Pancreas (tissue), 10 donors: Measurements from ENCODE around the gene LIMS1. TPM values are rescaled to one million over a fixed set of nuclear protein-coding genes. Genes with fewer than 3 reads are reported as not detected.

ENCODE experiments used
- ATAC-seq, 4 donors: fragments of 200-7000 bp; cut with Tn5 transposase; one replicate each; pipeline versions ENCODE4 v1.8.0 to v1.9.1; 2020; ENCODE audit warnings: mild to moderate bottlenecking in 4 of 4, moderate library complexity in 4 of 4
- DNase-seq, 6 donors: peaks; one replicate each; pipeline ENCODE4 v3.0.0-alpha.2; 2020
- FAIRE-seq: peaks from 2 replicates; lab custom pipeline; 2012; peaks lifted over from hg19 to GRCh38; lab: Jason Lieb, UNC
- H3K27ac ChIP-seq, 4 donors: fragments of 200-600 bp; sonication (generic); 1 replicate in 3 of 4; 2 replicates in 1 of 4; pipeline versions ENCODE4 v1.5.0 to v1.8.0; 2020
- H3K27me3 ChIP-seq, 4 donors: fragments of 200-600 bp; one replicate each; pipeline ENCODE4 v1.8.0; 2021
- H3K36me3 ChIP-seq, 3 donors: fragments of 200-600 bp; sonication (generic) in 1 of 3; one replicate each; pipeline versions ENCODE4 v1.5.0 to v1.8.0; 2020 to 2021
- H3K4me1 ChIP-seq, 3 donors: fragments of 200-600 bp; one replicate each; pipeline ENCODE4 v1.8.0; 2021
- H3K4me3 ChIP-seq, 4 donors: fragments of 200-600 bp; sonication (generic) in 2 of 4; one replicate each; pipeline versions ENCODE4 v1.5.0 to v1.8.0; 2020 to 2021
- H3K9me3 ChIP-seq, 4 donors: fragments of 200-600 bp; one replicate each; pipeline ENCODE4 v1.8.0; 2021
- CTCF ChIP-seq, 4 donors: fragments of 200-600 bp; sonication (generic) in 3 of 4; IDR thresholded peaks; one replicate each; pipeline versions ENCODE4 v1.5.0 to v1.8.0; 2021; ENCODE audit warnings: antibody characterized with exemption in 4 of 4
- WGBS, 2 donors: extraction: QIAGEN DNeasy Blood & Tissue Kit; methylation state at CpG; one replicate each; pipeline ENCODE4 v1.1.7; 2013; 5-methylcytosine and 5-hydroxymethylcytosine counted together
- intact Hi-C, 3 donors: fragments of 100-400 bp; cut with DNase I; formaldehyde crosslinking; loops; one replicate each; pipeline versions ENCODE4 v1.11.1 to v1.14.2; 2022
- polyA plus RNA-seq, 2 donors: library from polyadenylated mRNA; stranded (reverse); fragments of 200-250 nt; gene quantifications; one replicate each; pipeline ENCODE4 v1.2.3, GENCODE V29; 2013
- total RNA-seq, 6 donors: library from RNA; stranded (reverse); fragmentation: NEBNext Ultra II Directional in 4 of 6; extraction: Animal tissue kit (Norgen Biotek cat#: 25700) in 4 of 6; gene quantifications; one replicate each; pipeline versions ENCODE4 v1.2.1 to v1.2.4, GENCODE V29; 2021 to 2023
- donor health status: healthy with polysubstance abuse.
- donor health status: DM: no; HTN: no; CAD: no; lungs with moderate emphysema.
- donor health status: DM: no; HTN: no; CAD: no.
- donor health status: control.
- donor health status: control.
- donor health status: Bipolar disorder and iron deficiency.
- donor health status: DM: yes; HTN: yes; CAD: no.
- donor health status: DM: no; HTN: no; CAD: no.
- donor health status: DM: no; HTN: no; CAD: no.
- donor health status: DM: yes; HTN: yes; CAD: no.

The LIMS1 gene
- total and polyA plus RNA-seq, 8 donors: 7.9 to 45.7 (median 17.4) TPM

- TF ChIP-seq CTCF (IDR thresholded peaks at IDR 0.05): no peak
- ATAC-seq (no peak), FAIRE-seq (no peak), DNase-seq (no peak)
- Histone ChIP-seq H3K36me3 (no peaks in the 10 kb centered on the region), H3K9me3 (no peaks in the 10 kb centered on the region), H3K4me1 (peaks cover 12 to 18% (median 16%) of the 10 kb centered on the region in 3 donors), H3K27me3 (no peaks in the 10 kb centered on the region), H3K27ac (no peak overlapping the region), H3K4me3 (no peak overlapping the region)
- intact Hi-C loops: no loop called here
- 61 to 69% methylated on average over 4 of the region's 4 CpGs for WGBS, 2 donors
These were observed 80.4 kb downstream of the LIMS1 start for GRCh38 chr2:108614659-108615058.

- Histone ChIP-seq H3K9me3 (no peaks in the 10 kb centered on the region), H3K4me3 (no peak overlapping the region), H3K27me3 (no peaks in the 10 kb centered on the region), H3K27ac (peak overlapping the region in 1 of 4 donors; percentile 52), H3K36me3 (no peaks in the 10 kb centered on the region), H3K4me1 (peaks cover 12 to 24% (median 16%) of the 10 kb centered on the region in 3 donors)
- WGBS, 2 donors: 51 to 78% methylated on average over 2 of the region's 2 CpGs
- ATAC-seq (peak in 1 of 4 donors; percentile 13), FAIRE-seq (no peak), DNase-seq (no peak)
- no peak for TF ChIP-seq CTCF (IDR thresholded peaks at IDR 0.05)
- intact Hi-C loops: no loop called here
These were observed 81.3 kb downstream of the LIMS1 start for GRCh38 chr2:108615480-108616090.

- DNase-seq (no peak), ATAC-seq (no peak), FAIRE-seq (no peak)
- Histone ChIP-seq H3K9me3 (no peaks in the 10 kb centered on the region), H3K4me1 (peaks cover 14 to 30% (median 16%) of the 10 kb centered on the region in 3 donors), H3K27me3 (no peaks in the 10 kb centered on the region), H3K4me3 (no peak overlapping the region), H3K36me3 (no peaks in the 10 kb centered on the region), H3K27ac (peak overlapping the region in 2 of 4 donors; percentile 46 to 52)
- no peak for TF ChIP-seq CTCF (IDR thresholded peaks at IDR 0.05)
- intact Hi-C loops: no loop called here
- 92 to 94% methylated on average over 5 of the region's 5 CpGs for WGBS, 2 donors
These were observed 82.0 kb downstream of the LIMS1 start for GRCh38 chr2:108616318-108616717.

- Histone ChIP-seq H3K27ac (peak overlapping the region in 2 of 4 donors; percentile 46 to 52), H3K4me1 (peaks cover 15 to 34% (median 16%) of the 10 kb centered on the region in 3 donors), H3K4me3 (no peak overlapping the region), H3K27me3 (no peaks in the 10 kb centered on the region), H3K36me3 (no peaks in the 10 kb centered on the region), H3K9me3 (no peaks in the 10 kb centered on the region)
- intact Hi-C loops: no loop called here
- FAIRE-seq (no peak), DNase-seq (peak in 1 of 6 donors; percentile 61), ATAC-seq (peak; percentile 64 to 70 (median 66))
- TF ChIP-seq CTCF (IDR thresholded peaks at IDR 0.05): no peak
- 9 to 15% methylated on average over 2 of the region's 2 CpGs for WGBS, 2 donors
These were observed 82.5 kb downstream of the LIMS1 start for GRCh38 chr2:108616751-108617161.

GRCh38 chr2:108617617-108618016 is 83.3 kb downstream of the LIMS1 start:
- Histone ChIP-seq H3K9me3 (no peaks in the 10 kb centered on the region), H3K4me1 (peaks cover 15 to 38% (median 20%) of the 10 kb centered on the region in 3 donors)

More at GRCh38 chr2:108617617-108618016, 83.3 kb downstream of the LIMS1 start:
- no peak for FAIRE-seq
- no peak overlapping the region for H3K4me3 ChIP-seq
- 85 to 86% methylated on average over 2 of the region's 2 CpGs for WGBS, 2 donors
- no peaks in the 10 kb centered on the region for H3K27me3 ChIP-seq
- peak overlapping the region in 3 of 4 donors; percentile 35 to 57 (median 52) for H3K27ac ChIP-seq
- no peak for DNase-seq
- no peak for ATAC-seq
- TF ChIP-seq CTCF (IDR thresholded peaks at IDR 0.05): no peak
- intact Hi-C loops: no loop called here
- H3K36me3 ChIP-seq: no peaks in the 10 kb centered on the region
